Measurements from ENCODE around the gene P2RY6. TPM values are rescaled to one million over a fixed set of nuclear protein-coding genes. Genes with fewer than 3 reads are reported as not detected.

Gene P2RY6
- polyA plus RNA-seq, 2 of the 4 experiments (the other 2 are of a cell fraction) = 6.8 to 8.8 TPM

GRCh38 chr11:73287400-73288101 is 15.4 kb downstream of the P2RY6 start:
- ChIA-PET CTCF (interaction anchor here (0.5 to 25.1 kb wide), 17 partner anchors 8 to 562 kb away, joined by 3 to 527 read pairs (median 40); partner anchors contain the start of genes ARHGEF17 and P2RY6), POLR2A (no interaction called here)
- H3K4me1 ChIP-seq = peaks cover 36% of the 10 kb centered on the region
- H3K4me3 ChIP-seq = no peak overlapping the region
- no peaks in the 10 kb centered on the region for H3K9me3 ChIP-seq
- peak overlapping the region; percentile 80 to 90; a peak in 4 of 6 replicates for H3K27ac ChIP-seq
- DNase-seq (ENCODE audit: low read depth in 1 of 2, low spot score in 1 of 2) = peak in 1 of 2 experiments; percentile 46
- no peak for TF ChIP-seq PBX3 (IDR thresholded peaks at IDR 0.05)
- TF ChIP-seq REST (IDR thresholded peaks at IDR 0.05) = no peak
- no peak for TF ChIP-seq PHF8 (IDR thresholded peaks at IDR 0.05; ENCODE audit: borderline replicate concordance, low read depth)
- TF ChIP-seq JUNB (IDR thresholded peaks at IDR 0.05) = no peak
- TF ChIP-seq JUN (IDR thresholded peaks at IDR 0.05) = no peak
- TF ChIP-seq RCOR1 (IDR thresholded peaks at IDR 0.05; ENCODE audit: low read depth, low read length) = no peak
- no peak for TF ChIP-seq ZSCAN20 (CRISPR knock-in tag; IDR thresholded peaks at IDR 0.05)
- no peak for TF ChIP-seq CTCF (IDR thresholded peaks at IDR 0.05)
- TF ChIP-seq GATA3 (IDR thresholded peaks at IDR 0.05; ENCODE audit: borderline replicate concordance) = no peak
- peak overlapping the region; percentile 18; the same call in 2 of the 3 replicates for H3K4me2 ChIP-seq
- FAIRE-seq = no peak
- 72% methylated on average over 10 of the region's 10 CpGs for WGBS (ENCODE audit: missing lambda C conversion rate)
- peak in 1 of 2 experiments; percentile 5; a peak in 1 of 6 replicates for ATAC-seq

- H3K4me2 ChIP-seq = peak overlapping the region; percentile 82
Observed at GRCh38 chr11:73288192-73288872, 16.2 kb downstream of the P2RY6 start.

More at GRCh38 chr11:73288192-73288872, 16.2 kb downstream of the P2RY6 start:
- TF ChIP-seq PBX3 (IDR thresholded peaks at IDR 0.05) (no peak), ZFP36 (IDR thresholded peaks at IDR 0.05; ENCODE audit: borderline replicate concordance, partially characterized antibody) (peak; percentile 97), EHF (CRISPR knock-in tag; IDR thresholded peaks at IDR 0.05) (no peak), FOSB (CRISPR knock-in tag; IDR thresholded peaks at IDR 0.05) (no peak), HOXA7 (CRISPR knock-in tag; IDR thresholded peaks at IDR 0.05) (no peak), ZSCAN20 (CRISPR knock-in tag; IDR thresholded peaks at IDR 0.05) (no peak), FOSL2 (IDR thresholded peaks at IDR 0.05) (no peak), FOSL2 (CRISPR knock-in tag; IDR thresholded peaks at IDR 0.05) (no peak), CHD2 (IDR thresholded peaks at IDR 0.05; ENCODE audit: low read length, partially characterized antibody) (no peak)
- Histone ChIP-seq H3K27ac (peak overlapping the region; percentile 80 to 90), H3K4me3 (no peak overlapping the region), H3K4me1 (peaks cover 36% of the 10 kb centered on the region), H3K9me3 (no peaks in the 10 kb centered on the region)
- FAIRE-seq = no peak
- POLR2A ChIA-PET = interaction anchor here (0.9 kb wide), 1 partner anchor 47 kb away, joined by 3 read pairs; no protein-coding TSS in a partner anchor
- CTCF ChIA-PET = interaction anchor here (0.9 to 25.1 kb wide), 31 partner anchors 9 to 563 kb away, joined by 3 to 527 read pairs (median 8); partner anchors contain the start of genes ARHGEF17, P2RY2 and P2RY6
- ATAC-seq = peak; percentile 1 to 39; a peak in 2 of 6 replicates
- 51% methylated on average over 4 of the region's 5 CpGs for WGBS (ENCODE audit: missing lambda C conversion rate)
- no peak for DNase-seq (ENCODE audit: low read depth in 1 of 2, low spot score in 1 of 2)
